HCT116 (cell line): Measurements from ENCODE around the gene EGFL7. TPM values are rescaled to one million over a fixed set of nuclear protein-coding genes. Genes with fewer than 3 reads are reported as not detected.

Experiments used
- ATAC-seq: fragments of 200-7000 bp; cut with Tn5 transposase; 2 replicates; pipeline ENCODE4 v1.9.1; 2020; ENCODE audit warnings: mild to moderate bottlenecking, moderate library complexity
- BruUV-seq: library from RNA; stranded (reverse); fragments of 400-500 nt; replicated peaks from 2 replicates; lab custom pipeline; 2021; lab: Mats Ljungman, UMichigan
- CTCF ChIA-PET: fragments of 300-600 bp; sonication (Branson Sonifier 250); formaldehyde crosslinking; loops from one replicate; lab custom pipeline; 2021; ENCODE audit warnings: antibody characterized with exemption; lab: Charles Lee
- POLR2A ChIA-PET: fragments of 300-600, 350-600 bp; sonication (Branson Sonifier 250); formaldehyde crosslinking; loops from one replicate; lab custom pipeline; 2021; ENCODE audit warnings: antibody characterized with exemption; lab: Charles Lee
- RAD21 ChIA-PET, 2 experiments: fragments of 300-600 bp; sonication (Branson Sonifier 250); formaldehyde crosslinking; loops; one replicate each; lab custom pipeline; 2023; ENCODE audit warnings: low total read pairs in 2 of 2; ENCODE audit not compliant: uncharacterized antibody in 2 of 2, unreplicated experiment in 2 of 2, low non-redundant PET in 1 of 2; lab: Charles Lee
- DNase-seq: peaks from one replicate; pipeline ENCODE4 v3.0.0-alpha.2; 2010; ENCODE audit warnings: low read depth, low spot score
- H2AFZ ChIP-seq: fragments of 200-600 bp; shearing (Covaris generic), sonication (generic); 2 replicates; pipeline ENCODE4 v1.6.1; 2017; ENCODE audit warnings: low read depth, mixed run types, mixed read lengths, antibody characterized with exemption, low read length; ENCODE audit not compliant: poor library complexity, severe bottlenecking
- H3K27ac ChIP-seq: 2 replicates; pipeline ENCODE4 v1.5.1; 2012; ENCODE audit warnings: low read depth, low read length
- H3K27me3 ChIP-seq: fragments of 200-600 bp; sonication (generic); 2 replicates; pipeline ENCODE4 v1.6.1; 2016; ENCODE audit warnings: mixed run types, low read length, mixed read lengths; ENCODE audit not compliant: insufficient read depth
- H3K36me3 ChIP-seq, 2 experiments: fragments of 200-500 bp in 1 of 2; fragments of 200-600 bp in 1 of 2; sonication (Bioruptor generic) in 1 of 2; sonication (generic) in 1 of 2; 2 replicates each; pipeline versions ENCODE4 v1.5.1 to v1.6.1; 2014 to 2016; ENCODE audit warnings: low read length in 2 of 2, inconsistent platforms in 1 of 2, mixed read lengths in 1 of 2, mixed run types in 1 of 2; ENCODE audit not compliant: insufficient read depth in 2 of 2, control insufficient read depth in 1 of 2
- H3K4me1 ChIP-seq, 2 experiments: fragments of 200-600 bp in 1 of 2; sonication (generic) in 1 of 2; 2 replicates each; pipeline versions ENCODE4 v1.5.1 to v1.6.1; 2012 to 2017; ENCODE audit warnings: low read length in 2 of 2, inconsistent platforms in 1 of 2, mild to moderate bottlenecking in 1 of 2, mixed read lengths in 1 of 2, mixed run types in 1 of 2, moderate library complexity in 1 of 2; ENCODE audit not compliant: insufficient read depth in 2 of 2, control insufficient read depth in 1 of 2
- H3K4me2 ChIP-seq: fragments of 200-600 bp; sonication (generic); 2 replicates; pipeline ENCODE4 v1.6.1; 2017; ENCODE audit warnings: mixed run types, low read length, mixed read lengths
- H3K4me3 ChIP-seq, 2 experiments: fragments of 200-600 bp in 1 of 2; sonication (generic) in 1 of 2; replicated peaks in 1 of 2; 2 replicates each; pipeline ENCODE4 v1.5.1; 2011 to 2016; ENCODE audit warnings: low read length in 2 of 2, control low read depth in 1 of 2, low read depth in 1 of 2, mild to moderate bottlenecking in 1 of 2, mixed read lengths in 1 of 2, mixed run types in 1 of 2
- H3K79me2 ChIP-seq: fragments of 200-600 bp; sonication (generic); 2 replicates; pipeline ENCODE4 v1.6.1; 2017; ENCODE audit warnings: mild to moderate bottlenecking, mixed run types, low read length, moderate library complexity, mixed read lengths; ENCODE audit not compliant: insufficient read depth
- H3K9ac ChIP-seq: fragments of 200-600 bp; sonication (generic); 2 replicates; pipeline ENCODE4 v1.6.1; 2016; ENCODE audit warnings: low read length, mixed read lengths
- H3K9me2 ChIP-seq: fragments of 200-600 bp; sonication (generic), shearing (Covaris generic); 2 replicates; pipeline ENCODE4 v1.6.1; 2017; ENCODE audit warnings: mixed run types, mild to moderate bottlenecking, moderate library complexity; ENCODE audit not compliant: insufficient read depth
- H3K9me3 ChIP-seq, 2 experiments: fragments of 200-500 bp in 1 of 2; fragments of 200-600 bp in 1 of 2; sonication (Bioruptor generic) in 1 of 2; sonication (generic) in 1 of 2; 2 replicates each; pipeline ENCODE4 v1.6.1; 2014 to 2017; ENCODE audit warnings: low read length in 2 of 2, mixed read lengths in 2 of 2, inconsistent platforms in 1 of 2, low read depth in 1 of 2, mild to moderate bottlenecking in 1 of 2, mixed run types in 1 of 2, moderate library complexity in 1 of 2; ENCODE audit not compliant: control insufficient read depth in 1 of 2, insufficient read depth in 1 of 2
- H4K20me1 ChIP-seq: fragments of 200-600 bp; sonication (generic), shearing (Covaris generic); 2 replicates; pipeline ENCODE4 v1.6.1; 2017; ENCODE audit warnings: mixed run types, mild to moderate bottlenecking, moderate library complexity; ENCODE audit not compliant: insufficient read depth
- CBX3 ChIP-seq: IDR thresholded peaks from 2 replicates; pipeline ENCODE4 v1.6.1; 2012; ENCODE audit warnings: low read depth
- CEBPB ChIP-seq: IDR thresholded peaks from 2 replicates; pipeline ENCODE4 v1.6.1; 2012; ENCODE audit warnings: low read depth
- EGR1 ChIP-seq: IDR thresholded peaks from 2 replicates; pipeline ENCODE4 v1.6.1; 2012; ENCODE audit warnings: low read depth
- ELF1 ChIP-seq: IDR thresholded peaks from 2 replicates; pipeline ENCODE4 v1.6.1; 2012; ENCODE audit warnings: low read depth, borderline replicate concordance
- EZH2 ChIP-seq: fragments of 200-600 bp; sonication (generic); IDR thresholded peaks from 2 replicates; pipeline ENCODE4 v1.6.1; 2017; ENCODE audit warnings: antibody characterized with exemption, mixed run types
- FOSL1 ChIP-seq: IDR thresholded peaks from 2 replicates; pipeline ENCODE4 v1.6.1; 2012; ENCODE audit warnings: low read depth
- JUND ChIP-seq: IDR thresholded peaks from 2 replicates; pipeline ENCODE4 v1.6.1; 2012
- POLR2A ChIP-seq: IDR thresholded peaks from 2 replicates; pipeline ENCODE4 v1.7.0; 2011; ENCODE audit warnings: borderline replicate concordance; ENCODE audit not compliant: insufficient read depth, insufficient read length; ENCODE audit errors: extremely low read depth
- RAD21 ChIP-seq: IDR thresholded peaks from 2 replicates; pipeline ENCODE4 v1.6.1; 2012; ENCODE audit warnings: low read depth, mild to moderate bottlenecking
- SIN3A ChIP-seq: IDR thresholded peaks from 2 replicates; pipeline ENCODE4 v1.6.1; 2012; ENCODE audit warnings: low read depth
- TCF7L2 ChIP-seq: IDR thresholded peaks from 2 replicates; pipeline ENCODE4 v1.7.0; 2011; ENCODE audit warnings: borderline replicate concordance, inconsistent platforms; ENCODE audit not compliant: insufficient read depth, insufficient read length; ENCODE audit errors: extremely low read depth
- YY1 ChIP-seq: IDR thresholded peaks from 2 replicates; pipeline ENCODE4 v1.6.1; 2011; ENCODE audit warnings: low read length, low read depth, moderate library complexity, mild to moderate bottlenecking; ENCODE audit not compliant: insufficient replicate concordance; ENCODE audit errors: extremely low read depth
- intact Hi-C: fragments of 100-400 bp; cut with micrococcal nuclease; formaldehyde crosslinking; loops from 2 replicates; pipeline ENCODE4 v1.10.0; 2022
- total RNA-seq: library from RNA; stranded (reverse); gene quantifications from one replicate; pipeline ENCODE4 v1.2.1, GENCODE V29; 2021; ENCODE audit not compliant: unreplicated experiment
- TF ChIP-seq, protein P1 (sequence below): IDR thresholded peaks from 2 replicates; pipeline ENCODE4 v1.6.1; 2011; ENCODE audit warnings: mild to moderate bottlenecking, low read length, moderate library complexity; ENCODE audit not compliant: insufficient replicate concordance; ENCODE audit errors: extremely low read depth
- TF ChIP-seq, protein P2 (sequence below), 3 experiments: fragments of 200-600 bp in 1 of 3; sonication (generic) in 1 of 3; IDR thresholded peaks in 2 of 3; conservative IDR thresholded peaks in 1 of 3; 2 replicates each; pipeline ENCODE4 v1.5.1; 2012 to 2017; ENCODE audit warnings: low read depth in 2 of 3, low read length in 2 of 3, antibody characterized with exemption in 1 of 3, borderline replicate concordance in 1 of 3, control low read depth in 1 of 3, mild to moderate bottlenecking in 1 of 3, mixed read lengths in 1 of 3, mixed run types in 1 of 3, moderate library complexity in 1 of 3; ENCODE audit not compliant: insufficient read depth in 1 of 3

The EGFL7 gene
- total RNA-seq, 1 experiment from 2014 or later = 82.0 TPM

DNA sequence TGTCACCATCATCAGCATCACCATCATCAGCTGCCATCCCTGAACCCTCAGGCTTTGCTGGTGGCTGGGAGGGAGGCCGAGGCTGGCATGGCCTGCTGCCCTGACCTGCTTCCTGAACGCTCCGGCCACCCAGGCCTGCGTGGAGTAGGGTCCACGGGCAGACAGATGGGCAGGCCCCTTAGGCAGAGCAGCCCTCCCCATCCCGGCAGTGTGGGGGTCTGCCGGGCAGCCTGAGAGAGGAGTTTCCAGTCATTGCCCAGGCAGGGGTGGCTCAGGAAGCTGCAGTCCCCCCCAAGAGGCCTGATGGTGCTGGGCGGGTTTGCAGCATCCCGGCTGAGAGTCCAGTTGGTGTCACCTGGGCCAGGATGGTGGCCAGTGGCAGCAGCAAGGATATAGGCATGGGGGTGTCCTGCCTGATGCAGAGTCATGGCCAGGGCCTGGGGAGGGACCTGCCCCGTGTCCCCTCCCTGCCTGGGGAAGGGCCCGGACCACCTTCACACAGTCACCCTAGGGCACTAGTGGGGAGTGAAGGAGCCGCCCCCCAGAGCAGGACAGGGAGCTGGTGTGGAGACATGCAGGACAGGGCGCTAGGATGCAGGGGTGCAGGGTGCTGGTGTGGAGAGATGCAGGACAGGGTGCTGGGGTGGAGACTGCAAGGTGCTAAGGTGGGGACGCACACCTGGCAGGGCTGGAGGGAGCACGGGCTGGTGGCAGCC lies 7.7 kb upstream of the EGFL7 start:
- CTCF ChIA-PET = no interaction called here
- RAD21 ChIA-PET = no interaction called here
- Histone ChIP-seq H3K4me3 (no peak overlapping the region), H2AFZ (no peak overlapping the region), H3K27me3 (no peaks in the 10 kb centered on the region), H3K27ac (no peak overlapping the region), H3K9me2 (no peaks in the 10 kb centered on the region), H3K9me3 (no peaks in the 10 kb centered on the region), H4K20me1 (no peaks in the 10 kb centered on the region), H3K79me2 (no peaks in the 10 kb centered on the region), H3K4me1 (no peaks in the 10 kb centered on the region), H3K9ac (no peak overlapping the region), H3K4me2 (no peak overlapping the region), H3K36me3 (no peaks in the 10 kb centered on the region)
- POLR2A ChIA-PET = no interaction called here
- BruUV-seq = no TSS peak
- no peak for TF ChIP-seq JUND
- TF ChIP-seq, protein P1, sequence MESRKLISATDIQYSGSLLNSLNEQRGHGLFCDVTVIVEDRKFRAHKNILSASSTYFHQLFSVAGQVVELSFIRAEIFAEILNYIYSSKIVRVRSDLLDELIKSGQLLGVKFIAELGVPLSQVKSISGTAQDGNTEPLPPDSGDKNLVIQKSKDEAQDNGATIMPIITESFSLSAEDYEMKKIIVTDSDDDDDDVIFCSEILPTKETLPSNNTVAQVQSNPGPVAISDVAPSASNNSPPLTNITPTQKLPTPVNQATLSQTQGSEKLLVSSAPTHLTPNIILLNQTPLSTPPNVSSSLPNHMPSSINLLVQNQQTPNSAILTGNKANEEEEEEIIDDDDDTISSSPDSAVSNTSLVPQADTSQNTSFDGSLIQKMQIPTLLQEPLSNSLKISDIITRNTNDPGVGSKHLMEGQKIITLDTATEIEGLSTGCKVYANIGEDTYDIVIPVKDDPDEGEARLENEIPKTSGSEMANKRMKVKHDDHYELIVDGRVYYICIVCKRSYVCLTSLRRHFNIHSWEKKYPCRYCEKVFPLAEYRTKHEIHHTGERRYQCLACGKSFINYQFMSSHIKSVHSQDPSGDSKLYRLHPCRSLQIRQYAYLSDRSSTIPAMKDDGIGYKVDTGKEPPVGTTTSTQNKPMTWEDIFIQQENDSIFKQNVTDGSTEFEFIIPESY = no peak
- no peak for TF ChIP-seq YY1
- TF ChIP-seq SIN3A = no peak
- no peak for TF ChIP-seq EZH2
- ATAC-seq = no peak
- intact Hi-C loops = no loop called here
- no peak for DNase-seq

DNA sequence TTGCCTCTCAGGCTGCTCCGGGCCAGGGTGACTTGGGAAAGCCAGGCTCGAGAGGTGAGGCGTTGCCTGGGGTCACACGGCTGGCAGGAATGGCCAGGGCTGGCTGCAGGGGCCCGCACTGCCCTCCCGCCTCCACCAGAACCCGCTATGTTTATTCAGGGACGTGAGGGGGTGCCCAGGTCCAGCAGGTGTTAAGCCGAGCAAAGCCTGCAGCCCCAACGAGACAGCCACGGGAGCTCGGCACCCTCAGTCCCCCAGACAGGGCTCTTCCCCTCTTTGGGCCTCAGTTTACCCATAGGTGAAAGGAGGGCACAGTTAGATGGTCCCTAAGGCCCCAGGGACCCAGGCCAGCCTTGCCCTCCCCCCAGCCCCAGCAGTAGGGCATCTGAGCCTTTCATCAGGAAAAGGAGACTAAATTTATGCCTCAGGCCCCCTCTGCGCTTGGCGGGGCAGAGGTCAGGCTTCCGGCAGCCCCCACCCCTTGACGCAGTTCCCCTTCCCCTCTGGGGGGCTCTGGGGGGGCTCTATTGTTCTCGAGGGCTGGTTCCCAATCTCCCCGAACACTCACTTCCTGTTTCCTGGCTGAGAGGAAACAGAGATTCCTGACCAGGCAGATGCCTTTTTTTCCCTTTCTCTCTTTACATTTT lies 7.1 kb upstream of the EGFL7 start:
- H3K4me2 ChIP-seq = no peak overlapping the region
- H2AFZ ChIP-seq = no peak overlapping the region
- no peaks in the 10 kb centered on the region for H4K20me1 ChIP-seq
- POLR2A ChIA-PET = no interaction called here
- H3K27me3 ChIP-seq = no peaks in the 10 kb centered on the region
- H3K9me3 ChIP-seq = no peaks in the 10 kb centered on the region
- no peaks in the 10 kb centered on the region for H3K79me2 ChIP-seq
- ATAC-seq = 0 out of 2 replicates have a peak, but pooled peaks have one; percentile 12
- CTCF ChIA-PET = interaction anchor here (1.3 kb wide), 1 partner anchor 16 kb away, joined by 3 read pairs; no protein-coding TSS in a partner anchor
- no peak overlapping the region for H3K4me3 ChIP-seq
- BruUV-seq = no TSS peak
- H3K9ac ChIP-seq = no peak overlapping the region
- H3K36me3 ChIP-seq = no peaks in the 10 kb centered on the region
- DNase-seq = no peak
- intact Hi-C loops = no loop called here
- no peaks in the 10 kb centered on the region for H3K4me1 ChIP-seq
- RAD21 ChIA-PET = no interaction called here
- H3K9me2 ChIP-seq = no peaks in the 10 kb centered on the region
- H3K27ac ChIP-seq = no peak overlapping the region
- TF ChIP-seq POLR2A = no peak
- TF ChIP-seq CEBPB = no peak
- no peak for TF ChIP-seq CBX3
- TF ChIP-seq ELF1 = no peak
- TF ChIP-seq EGR1 = no peak
- TF ChIP-seq RAD21 = no peak
- TF ChIP-seq TCF7L2 = no peak
- TF ChIP-seq, protein P2, sequence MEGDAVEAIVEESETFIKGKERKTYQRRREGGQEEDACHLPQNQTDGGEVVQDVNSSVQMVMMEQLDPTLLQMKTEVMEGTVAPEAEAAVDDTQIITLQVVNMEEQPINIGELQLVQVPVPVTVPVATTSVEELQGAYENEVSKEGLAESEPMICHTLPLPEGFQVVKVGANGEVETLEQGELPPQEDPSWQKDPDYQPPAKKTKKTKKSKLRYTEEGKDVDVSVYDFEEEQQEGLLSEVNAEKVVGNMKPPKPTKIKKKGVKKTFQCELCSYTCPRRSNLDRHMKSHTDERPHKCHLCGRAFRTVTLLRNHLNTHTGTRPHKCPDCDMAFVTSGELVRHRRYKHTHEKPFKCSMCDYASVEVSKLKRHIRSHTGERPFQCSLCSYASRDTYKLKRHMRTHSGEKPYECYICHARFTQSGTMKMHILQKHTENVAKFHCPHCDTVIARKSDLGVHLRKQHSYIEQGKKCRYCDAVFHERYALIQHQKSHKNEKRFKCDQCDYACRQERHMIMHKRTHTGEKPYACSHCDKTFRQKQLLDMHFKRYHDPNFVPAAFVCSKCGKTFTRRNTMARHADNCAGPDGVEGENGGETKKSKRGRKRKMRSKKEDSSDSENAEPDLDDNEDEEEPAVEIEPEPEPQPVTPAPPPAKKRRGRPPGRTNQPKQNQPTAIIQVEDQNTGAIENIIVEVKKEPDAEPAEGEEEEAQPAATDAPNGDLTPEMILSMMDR (IDR thresholded peaks at IDR 0.05 in 2 of 3, conservative IDR thresholded peaks at IDR 0.05 in 1 of 3; ENCODE audit: borderline replicate concordance in 1 of 3, insufficient read depth in 1 of 3, low read depth in 2 of 3, low read length in 2 of 3) = no peak
- no peak for TF ChIP-seq FOSL1
- no peak for TF ChIP-seq YY1
